SK-N-SH (cell line): Measurements from ENCODE around the gene ARL5A. TPM values are rescaled to one million over a fixed set of nuclear protein-coding genes. Genes with fewer than 3 reads are reported as not detected.

Experiments used
- CTCF ChIA-PET: fragments of 300-600, 350-600 bp; formaldehyde crosslinking; extraction: SDS; loops from one replicate; lab custom pipeline; 2021; lab: Yijun Ruan, JAX
- POLR2A ChIA-PET: fragments of 350-600 bp; sonication (Branson Sonifier 250); formaldehyde crosslinking; extraction: SDS; loops from one replicate; lab custom pipeline; 2020; ENCODE audit warnings: antibody characterized with exemption, inconsistent platforms; lab: Yijun Ruan, JAX
- DNase-seq: peaks from one replicate; pipeline ENCODE4 v3.0.0; 2012
- H2AFZ ChIP-seq: fragments of 200-600 bp; sonication (generic); 2 replicates; pipeline ENCODE4 v1.8.1; 2016; ENCODE audit warnings: antibody characterized with exemption, mild to moderate bottlenecking, low read depth
- H3F3A ChIP-seq: fragments of 200-600 bp; sonication (generic); replicated peaks from 2 replicates; pipeline ENCODE3; 2016; ENCODE audit warnings: antibody characterized with exemption, mild to moderate bottlenecking; ENCODE audit not compliant: insufficient read depth
- H3K27ac ChIP-seq, 2 experiments: fragments of 200-500 bp in 1 of 2; fragments of 200-600 bp in 1 of 2; sonication (Bioruptor generic) in 1 of 2; sonication (generic), shearing (Covaris generic) in 1 of 2; 2 replicates each; pipeline versions ENCODE4 v1.5.1 to v1.6.1; 2014 to 2016; ENCODE audit warnings: low read depth in 2 of 2, inconsistent platforms in 1 of 2, low read length in 1 of 2, mild to moderate bottlenecking in 1 of 2, mixed read lengths in 1 of 2
- H3K27me3 ChIP-seq: fragments of 200-600 bp; sonication (generic), shearing (Covaris generic); 2 replicates; pipeline ENCODE4 v1.6.1; 2016; ENCODE audit warnings: mixed run types; ENCODE audit not compliant: insufficient read depth
- H3K36me3 ChIP-seq, 2 experiments: fragments of 200-500 bp in 1 of 2; fragments of 200-600 bp in 1 of 2; sonication (Bioruptor generic) in 1 of 2; sonication (generic) in 1 of 2; replicated peaks in 1 of 2; 2 replicates each; pipeline versions ENCODE3 to v1.5.1; 2014 to 2016; ENCODE audit warnings: low read length in 1 of 2, mild to moderate bottlenecking in 1 of 2; ENCODE audit not compliant: insufficient read depth in 2 of 2, control insufficient read depth in 1 of 2
- H3K4me1 ChIP-seq, 2 experiments: fragments of 200-500 bp in 1 of 2; fragments of 200-600 bp in 1 of 2; sonication (Bioruptor generic) in 1 of 2; sonication (generic), shearing (Covaris generic) in 1 of 2; 2 replicates each; pipeline versions ENCODE4 v1.5.1 to v1.6.1; 2014 to 2016; ENCODE audit warnings: low read depth in 1 of 2, low read length in 1 of 2, mixed run types in 1 of 2; ENCODE audit not compliant: insufficient read depth in 2 of 2, control insufficient read depth in 1 of 2
- H3K4me2 ChIP-seq: fragments of 200-600 bp; sonication (generic), shearing (Covaris generic); 2 replicates; pipeline ENCODE4 v1.6.1; 2017; ENCODE audit warnings: mixed run types
- H3K4me3 ChIP-seq, 2 experiments: fragments of 200-500 bp in 1 of 2; fragments of 200-600 bp in 1 of 2; sonication (Bioruptor generic) in 1 of 2; sonication (generic), shearing (Covaris generic) in 1 of 2; 2 replicates each; pipeline versions ENCODE4 v1.5.1 to v1.8.1; 2014 to 2016; ENCODE audit warnings: low read depth in 2 of 2, inconsistent platforms in 1 of 2, low read length in 1 of 2, mild to moderate bottlenecking in 1 of 2, mixed read lengths in 1 of 2, moderate library complexity in 1 of 2
- H3K79me2 ChIP-seq: fragments of 200-600 bp; sonication (generic); 2 replicates; pipeline ENCODE4 v1.8.1; 2017; ENCODE audit warnings: mild to moderate bottlenecking; ENCODE audit not compliant: insufficient read depth
- H3K9ac ChIP-seq: fragments of 200-600 bp; sonication (generic); 2 replicates; pipeline ENCODE4 v1.6.1; 2017; ENCODE audit warnings: mixed run types
- H3K9me2 ChIP-seq: fragments of 200-600 bp; sonication (generic); 2 replicates; pipeline ENCODE4 v1.6.1; 2017; ENCODE audit warnings: mixed run types
- H3K9me3 ChIP-seq: fragments of 200-600 bp; sonication (generic); 2 replicates; pipeline ENCODE4 v1.6.1; 2017; ENCODE audit warnings: mixed run types, mild to moderate bottlenecking, moderate library complexity
- H4K20me1 ChIP-seq: fragments of 200-600 bp; sonication (generic); 2 replicates; pipeline ENCODE4 v1.6.1; 2017; ENCODE audit warnings: mild to moderate bottlenecking, mixed run types; ENCODE audit not compliant: insufficient read depth
- EZH2phosphoT487 ChIP-seq: fragments of 200-600 bp; sonication (generic); IDR thresholded peaks from 2 replicates; pipeline ENCODE4 v1.6.1; 2017; ENCODE audit warnings: low read depth, mixed run types, mild to moderate bottlenecking, antibody characterized with exemption, moderate library complexity, borderline replicate concordance
- GABPA ChIP-seq: IDR thresholded peaks from 2 replicates; pipeline ENCODE4 v1.4.0; 2012; ENCODE audit warnings: low read depth, mild to moderate bottlenecking
- MEF2A ChIP-seq: IDR thresholded peaks from 2 replicates; pipeline ENCODE4 v1.4.0; 2012; ENCODE audit warnings: low read depth, borderline replicate concordance
- MXI1 ChIP-seq: IDR thresholded peaks from 2 replicates; pipeline ENCODE4 v1.6.1; 2012; ENCODE audit warnings: mild to moderate bottlenecking, low read depth, low read length, improper control_type of control experiment
- NFIC ChIP-seq: IDR thresholded peaks from 2 replicates; pipeline ENCODE4 v1.4.0; 2012; ENCODE audit warnings: borderline replicate concordance
- RAD21 ChIP-seq: IDR thresholded peaks from 2 replicates; pipeline ENCODE4 v1.6.1; 2012; ENCODE audit warnings: mild to moderate bottlenecking, low read length
- RFX5 ChIP-seq: IDR thresholded peaks from 2 replicates; pipeline ENCODE4 v1.6.1; 2012; ENCODE audit warnings: mild to moderate bottlenecking, improper control_type of control experiment, low read length
- RXRA ChIP-seq: IDR thresholded peaks from 2 replicates; pipeline ENCODE4 v1.4.0; 2012; ENCODE audit warnings: low read depth, mild to moderate bottlenecking, borderline replicate concordance
- SMC3 ChIP-seq: IDR thresholded peaks from 2 replicates; pipeline ENCODE4 v1.6.1; 2012; ENCODE audit warnings: low read depth, low read length, improper control_type of control experiment
- TAF1 ChIP-seq: IDR thresholded peaks from 2 replicates; pipeline ENCODE4 v1.6.1; 2012; ENCODE audit warnings: low read depth, mild to moderate bottlenecking, low read length, moderate library complexity, borderline replicate concordance
- TEAD4 ChIP-seq: IDR thresholded peaks from 2 replicates; pipeline ENCODE4 v1.4.0; 2012; ENCODE audit warnings: mild to moderate bottlenecking, borderline replicate concordance; ENCODE audit not compliant: insufficient read depth
- YY1 ChIP-seq: IDR thresholded peaks from 2 replicates; pipeline ENCODE4 v1.4.0; 2012; ENCODE audit warnings: low read depth, mild to moderate bottlenecking
- ZBTB33 ChIP-seq: IDR thresholded peaks from 2 replicates; pipeline ENCODE4 v1.4.0; 2012; ENCODE audit warnings: low read depth, borderline replicate concordance
- WGBS: methylation state at CpG from one replicate; pipeline ENCODE4 v1.1.6; 2017; ENCODE audit warnings: low lambda C conversion rate; 5-methylcytosine and 5-hydroxymethylcytosine counted together
- polyA plus RNA-seq, 3 experiments: library from polyadenylated mRNA; depleted of rRNA; stranded (reverse); fragments of >200 nt; gene quantifications; 2 replicates each; pipeline ENCODE4 v1.2.3, GENCODE V29; 2012
- TF ChIP-seq, protein P1 (sequence below): IDR thresholded peaks from 2 replicates; pipeline ENCODE4; 2012
- TF ChIP-seq, protein P2 (sequence below): IDR thresholded peaks from 2 replicates; pipeline ENCODE4 v1.6.1; 2012; ENCODE audit warnings: mild to moderate bottlenecking, low read depth, low read length, moderate library complexity
- TF ChIP-seq, protein P3 (sequence below): fragments of 200-600 bp; sonication (generic); IDR thresholded peaks from 2 replicates; pipeline ENCODE4 v1.6.1; 2017; ENCODE audit warnings: antibody characterized with exemption, mild to moderate bottlenecking, moderate library complexity

Gene ARL5A
- polyA plus RNA-seq, 1 of the 3 experiments (the other 2 are of a cell fraction) = 8.2 TPM

DNA sequence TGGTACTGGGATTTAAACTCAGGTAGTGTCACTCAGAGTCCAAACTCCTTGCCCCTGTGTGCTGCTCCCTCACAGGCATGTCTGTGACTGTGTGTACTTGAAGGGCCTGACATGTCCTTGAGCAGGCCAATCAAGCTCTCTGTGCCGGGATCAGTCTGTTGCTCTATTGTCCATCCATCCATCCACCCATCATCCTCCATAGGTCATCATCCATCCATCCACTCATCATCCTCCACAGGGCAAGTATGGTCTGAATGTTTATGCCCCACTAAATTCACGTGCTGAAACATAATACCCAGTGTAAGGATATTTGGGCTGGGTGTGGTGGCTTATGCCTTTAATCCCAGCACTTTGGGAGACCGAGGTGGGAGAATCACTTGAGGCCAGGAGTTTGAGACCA lies 69.5 kb downstream of the ARL5A start:
- Histone ChIP-seq H4K20me1 (no peaks in the 10 kb centered on the region), H3K9me2 (no peaks in the 10 kb centered on the region), H3K79me2 (no peaks in the 10 kb centered on the region), H3K27me3 (no peaks in the 10 kb centered on the region), H3K36me3 (no peaks in the 10 kb centered on the region), H3K4me2 (no peak overlapping the region), H2AFZ (no peak overlapping the region), H3K4me1 (peaks cover 0 to 18% of the 10 kb centered on the region in 2 experiments; a peak in 2 of 4 replicates), H3K9me3 (no peaks in the 10 kb centered on the region), H3K9ac (no peak overlapping the region), H3K4me3 (no peak overlapping the region), H3K27ac (no peak overlapping the region), H3F3A (no peaks in the 10 kb centered on the region)
- CTCF ChIA-PET = no interaction called here
- no peak for DNase-seq
- POLR2A ChIA-PET = no interaction called here
- 69% methylated on average over 3 of the region's 3 CpGs for WGBS
- TF ChIP-seq RAD21 = no peak
- TF ChIP-seq, protein P1, sequence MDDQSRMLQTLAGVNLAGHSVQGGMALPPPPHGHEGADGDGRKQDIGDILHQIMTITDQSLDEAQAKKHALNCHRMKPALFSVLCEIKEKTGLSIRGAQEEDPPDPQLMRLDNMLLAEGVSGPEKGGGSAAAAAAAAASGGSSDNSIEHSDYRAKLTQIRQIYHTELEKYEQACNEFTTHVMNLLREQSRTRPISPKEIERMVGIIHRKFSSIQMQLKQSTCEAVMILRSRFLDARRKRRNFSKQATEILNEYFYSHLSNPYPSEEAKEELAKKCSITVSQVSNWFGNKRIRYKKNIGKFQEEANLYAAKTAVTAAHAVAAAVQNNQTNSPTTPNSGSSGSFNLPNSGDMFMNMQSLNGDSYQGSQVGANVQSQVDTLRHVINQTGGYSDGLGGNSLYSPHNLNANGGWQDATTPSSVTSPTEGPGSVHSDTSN = no peak
- TF ChIP-seq RXRA = no peak
- TF ChIP-seq, protein P2, sequence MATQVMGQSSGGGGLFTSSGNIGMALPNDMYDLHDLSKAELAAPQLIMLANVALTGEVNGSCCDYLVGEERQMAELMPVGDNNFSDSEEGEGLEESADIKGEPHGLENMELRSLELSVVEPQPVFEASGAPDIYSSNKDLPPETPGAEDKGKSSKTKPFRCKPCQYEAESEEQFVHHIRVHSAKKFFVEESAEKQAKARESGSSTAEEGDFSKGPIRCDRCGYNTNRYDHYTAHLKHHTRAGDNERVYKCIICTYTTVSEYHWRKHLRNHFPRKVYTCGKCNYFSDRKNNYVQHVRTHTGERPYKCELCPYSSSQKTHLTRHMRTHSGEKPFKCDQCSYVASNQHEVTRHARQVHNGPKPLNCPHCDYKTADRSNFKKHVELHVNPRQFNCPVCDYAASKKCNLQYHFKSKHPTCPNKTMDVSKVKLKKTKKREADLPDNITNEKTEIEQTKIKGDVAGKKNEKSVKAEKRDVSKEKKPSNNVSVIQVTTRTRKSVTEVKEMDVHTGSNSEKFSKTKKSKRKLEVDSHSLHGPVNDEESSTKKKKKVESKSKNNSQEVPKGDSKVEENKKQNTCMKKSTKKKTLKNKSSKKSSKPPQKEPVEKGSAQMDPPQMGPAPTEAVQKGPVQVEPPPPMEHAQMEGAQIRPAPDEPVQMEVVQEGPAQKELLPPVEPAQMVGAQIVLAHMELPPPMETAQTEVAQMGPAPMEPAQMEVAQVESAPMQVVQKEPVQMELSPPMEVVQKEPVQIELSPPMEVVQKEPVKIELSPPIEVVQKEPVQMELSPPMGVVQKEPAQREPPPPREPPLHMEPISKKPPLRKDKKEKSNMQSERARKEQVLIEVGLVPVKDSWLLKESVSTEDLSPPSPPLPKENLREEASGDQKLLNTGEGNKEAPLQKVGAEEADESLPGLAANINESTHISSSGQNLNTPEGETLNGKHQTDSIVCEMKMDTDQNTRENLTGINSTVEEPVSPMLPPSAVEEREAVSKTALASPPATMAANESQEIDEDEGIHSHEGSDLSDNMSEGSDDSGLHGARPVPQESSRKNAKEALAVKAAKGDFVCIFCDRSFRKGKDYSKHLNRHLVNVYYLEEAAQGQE = no peak
- no peak for TF ChIP-seq MXI1
- no peak for TF ChIP-seq SMC3
- no peak for TF ChIP-seq GABPA
- TF ChIP-seq ZBTB33 = no peak
- TF ChIP-seq, protein P3, sequence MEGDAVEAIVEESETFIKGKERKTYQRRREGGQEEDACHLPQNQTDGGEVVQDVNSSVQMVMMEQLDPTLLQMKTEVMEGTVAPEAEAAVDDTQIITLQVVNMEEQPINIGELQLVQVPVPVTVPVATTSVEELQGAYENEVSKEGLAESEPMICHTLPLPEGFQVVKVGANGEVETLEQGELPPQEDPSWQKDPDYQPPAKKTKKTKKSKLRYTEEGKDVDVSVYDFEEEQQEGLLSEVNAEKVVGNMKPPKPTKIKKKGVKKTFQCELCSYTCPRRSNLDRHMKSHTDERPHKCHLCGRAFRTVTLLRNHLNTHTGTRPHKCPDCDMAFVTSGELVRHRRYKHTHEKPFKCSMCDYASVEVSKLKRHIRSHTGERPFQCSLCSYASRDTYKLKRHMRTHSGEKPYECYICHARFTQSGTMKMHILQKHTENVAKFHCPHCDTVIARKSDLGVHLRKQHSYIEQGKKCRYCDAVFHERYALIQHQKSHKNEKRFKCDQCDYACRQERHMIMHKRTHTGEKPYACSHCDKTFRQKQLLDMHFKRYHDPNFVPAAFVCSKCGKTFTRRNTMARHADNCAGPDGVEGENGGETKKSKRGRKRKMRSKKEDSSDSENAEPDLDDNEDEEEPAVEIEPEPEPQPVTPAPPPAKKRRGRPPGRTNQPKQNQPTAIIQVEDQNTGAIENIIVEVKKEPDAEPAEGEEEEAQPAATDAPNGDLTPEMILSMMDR = no peak
- no peak for TF ChIP-seq NFIC
- no peak for TF ChIP-seq RFX5
- TF ChIP-seq YY1 = no peak
- TF ChIP-seq TEAD4 = no peak
- TF ChIP-seq MEF2A = no peak
- no peak for TF ChIP-seq TAF1
- TF ChIP-seq EZH2phosphoT487 = no peak
